ENCODE measurements around the gene CHKA.

CHKA gene

DNA sequence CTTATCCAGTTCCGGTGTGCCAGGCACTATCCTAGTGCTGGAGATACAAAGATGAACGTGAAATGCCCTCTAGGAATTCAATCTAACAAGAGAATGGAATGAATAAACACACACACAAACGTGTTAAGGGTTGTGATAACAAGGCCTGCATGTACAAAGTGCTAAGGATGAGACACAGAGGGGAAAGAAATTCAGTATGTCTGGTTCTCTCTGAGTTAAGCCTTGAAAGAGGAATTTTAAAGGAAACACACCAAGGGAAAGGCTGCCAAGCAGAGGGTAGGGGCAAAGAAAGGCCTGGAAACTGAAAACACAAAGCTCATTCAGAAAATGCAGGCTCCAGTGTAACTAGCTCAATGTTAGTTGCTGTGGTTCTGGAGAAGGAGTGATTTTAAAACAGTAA is 4.2 kb downstream of the CHKA start:
- no peak for TF ChIP-seq CTCF (IDR thresholded peaks at IDR 0.05; ENCODE audit: low read depth, low read length, missing control alignments)
- DNase-seq (ENCODE audit: low read depth), result no peak
- no peak overlapping the region for H3K4me3 ChIP-seq (ENCODE audit: low read depth, low read length)

DNA sequence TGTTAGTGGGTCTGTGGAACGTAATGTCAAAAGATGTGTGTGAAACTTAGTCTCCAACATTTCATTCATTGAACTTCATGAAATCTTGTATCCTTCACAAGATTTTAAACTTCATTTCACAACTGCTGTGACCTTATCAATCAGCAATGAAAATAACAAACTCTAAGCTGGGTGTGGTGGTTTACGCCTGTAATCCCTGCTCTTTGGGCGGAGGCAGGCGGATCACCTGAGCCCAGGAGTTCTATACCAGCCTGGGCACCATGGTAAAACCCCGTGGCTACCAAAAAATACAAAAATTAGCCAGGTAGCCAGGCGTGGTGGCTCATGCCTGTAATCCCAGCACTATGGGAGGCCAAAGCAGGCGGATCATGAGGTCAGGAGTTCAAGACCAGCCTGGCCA is 5.1 kb downstream of the CHKA start:
- no peak for TF ChIP-seq CTCF (IDR thresholded peaks at IDR 0.05; ENCODE audit: low read depth, low read length, missing control alignments)
- no peak overlapping the region for H3K4me3 ChIP-seq (ENCODE audit: low read depth, low read length)
- no peak for DNase-seq (ENCODE audit: low read depth)

DNA sequence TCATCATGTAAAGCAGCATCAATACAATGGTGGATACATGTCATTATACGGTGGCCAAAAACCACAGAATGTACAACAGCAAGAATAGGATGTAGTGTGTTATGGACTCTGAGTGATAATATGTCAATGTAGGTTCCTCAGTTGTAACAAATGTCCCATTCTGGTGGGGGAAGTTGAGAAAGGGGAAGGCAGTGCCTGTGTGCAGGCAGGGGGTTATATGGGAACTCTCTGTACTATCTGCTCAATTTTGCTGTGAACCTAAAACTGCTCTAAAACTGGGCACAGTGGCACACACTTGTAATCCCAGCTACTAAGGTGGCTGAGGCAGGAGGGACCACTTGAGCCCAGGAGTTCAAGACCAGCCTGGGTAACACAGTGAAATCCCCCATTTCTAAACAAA is 5.9 kb downstream of the CHKA start:
- no peak overlapping the region for H3K4me3 ChIP-seq (ENCODE audit: low read depth, low read length)
- TF ChIP-seq CTCF (IDR thresholded peaks at IDR 0.05; ENCODE audit: low read depth, low read length, missing control alignments), result no peak
- no peak for DNase-seq (ENCODE audit: low read depth)

GRCh38 chr11:68113986-68114385 is 7.2 kb downstream of the CHKA start:
- TF ChIP-seq CTCF (IDR thresholded peaks at IDR 0.05; ENCODE audit: low read depth, low read length, missing control alignments), result no peak
- DNase-seq (ENCODE audit: low read depth), result no peak

DNA sequence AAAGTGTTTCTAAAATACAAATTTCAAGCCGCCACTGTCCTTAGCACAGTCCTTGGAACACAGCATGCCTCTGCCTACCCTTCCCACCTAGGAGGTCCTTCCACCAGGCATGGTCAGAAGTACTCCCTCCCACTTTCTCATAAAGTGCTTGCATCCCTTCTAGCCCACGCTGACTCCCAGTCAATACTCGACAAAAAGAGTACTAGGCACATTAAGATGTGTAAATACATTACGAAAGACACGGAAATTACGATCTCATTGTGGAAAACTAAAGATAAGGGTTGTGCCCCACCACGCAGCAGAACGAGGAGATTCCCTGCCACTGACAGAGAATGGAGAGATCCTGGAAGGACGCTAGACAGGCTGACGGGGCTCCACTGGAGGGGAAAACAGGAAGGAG is 13.5 kb downstream of the CHKA start:
- no peak for DNase-seq (ENCODE audit: low read depth)
- no peak overlapping the region for H3K4me3 ChIP-seq (ENCODE audit: low read depth, low read length)
- TF ChIP-seq CTCF (IDR thresholded peaks at IDR 0.05; ENCODE audit: low read depth, low read length, missing control alignments), result no peak

More at GRCh38 chr11:68113986-68114385, 7.2 kb downstream of the CHKA start:
- H3K4me3 ChIP-seq (ENCODE audit: low read depth, low read length), result no peak overlapping the region

DNA sequence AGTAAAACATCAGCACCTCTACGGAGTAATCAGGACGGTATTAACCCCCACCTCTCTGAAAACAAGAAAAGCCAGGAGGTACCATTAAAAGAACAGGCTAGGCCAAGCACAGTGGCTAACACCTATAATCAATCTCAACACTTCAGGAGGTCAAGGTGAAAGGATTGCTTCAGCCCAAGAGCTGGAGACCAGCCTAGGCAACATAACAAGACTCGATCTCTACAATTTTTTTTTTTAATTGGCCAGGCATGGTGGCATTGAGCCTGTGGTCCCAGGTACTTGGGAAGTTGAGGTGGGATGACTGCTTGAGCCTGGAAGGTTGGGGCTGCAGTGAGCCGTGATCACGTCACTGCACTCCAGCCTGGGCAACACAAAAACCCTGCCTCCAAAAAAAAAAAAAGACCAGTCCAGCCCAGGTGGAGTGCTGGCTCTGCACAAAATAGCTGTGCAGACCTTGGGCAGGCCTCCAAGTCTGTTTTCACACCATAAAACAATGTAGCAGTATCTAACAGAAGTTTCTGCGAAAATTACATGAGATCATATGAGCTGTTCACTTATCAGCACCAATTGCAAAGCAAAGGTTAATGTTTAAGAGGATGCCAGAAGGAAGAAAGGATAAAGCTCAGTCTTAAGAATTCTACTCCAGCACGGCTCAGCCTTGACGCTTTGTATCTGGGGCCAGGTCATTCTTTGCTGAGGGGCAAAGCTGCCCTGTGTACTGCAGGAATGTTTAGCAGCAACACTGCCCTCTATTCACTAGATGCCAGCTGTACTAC is 14.8 kb downstream of the CHKA start:
- no peak for DNase-seq (ENCODE audit: low read depth)
- no peak overlapping the region for H3K4me3 ChIP-seq (ENCODE audit: low read depth, low read length)

More for the DNA sequence above, 14.8 kb downstream of the CHKA start:
- TF ChIP-seq CTCF (IDR thresholded peaks at IDR 0.05; ENCODE audit: low read depth, low read length, missing control alignments), result no peak
